ENCODE results near the gene BRD9.

DNA sequence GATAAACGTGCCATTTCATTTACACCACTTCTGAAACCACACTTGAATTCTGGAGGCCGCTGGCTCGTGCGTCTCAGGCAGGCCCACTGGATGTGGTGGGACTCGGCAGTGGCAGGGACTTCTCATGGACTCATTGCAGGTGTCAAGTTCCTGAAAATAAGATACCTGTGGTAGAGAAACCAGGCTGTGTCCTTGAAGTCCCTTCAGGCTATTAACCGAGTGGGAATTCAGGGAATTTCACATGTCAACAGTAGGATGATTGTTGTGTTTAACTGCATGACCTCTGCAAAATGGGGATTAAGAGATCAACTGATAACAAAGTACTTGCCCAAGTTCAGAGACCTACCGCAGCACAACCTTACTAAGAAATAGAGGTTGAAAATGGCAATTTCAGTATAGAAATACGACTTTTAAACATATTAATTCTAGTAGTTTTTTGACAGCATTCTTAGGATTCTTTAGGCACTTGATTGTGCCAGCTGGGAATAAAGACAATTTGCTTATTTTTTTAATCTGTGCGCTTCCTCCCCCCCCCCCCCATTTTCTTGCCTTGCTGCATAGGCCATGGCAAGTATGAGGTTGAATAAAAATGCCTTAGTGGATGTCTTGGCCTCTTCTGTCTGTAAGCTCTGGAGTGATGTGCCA is 26.9 kb upstream of the BRD9 start:
- no peak for TF ChIP-seq CTCF (IDR thresholded peaks at IDR 0.05)
- TF ChIP-seq POLR2A (IDR thresholded peaks at IDR 0.05): no peak
- TF ChIP-seq EP300 (IDR thresholded peaks at IDR 0.05): no peak

Measured in ovary (tissue), 3 donors.